GM12872 (cell line): ENCODE results near the gene UHRF1.

Source experiments
- TF ChIP-seq, protein P1 (sequence below): IDR thresholded peaks from 3 replicates; pipeline ENCODE4 v1.5.1; 2011; ENCODE audit warnings: low read depth, mild to moderate bottlenecking, low read length, moderate library complexity; ENCODE audit not compliant: insufficient read depth

The UHRF1 gene

DNA sequence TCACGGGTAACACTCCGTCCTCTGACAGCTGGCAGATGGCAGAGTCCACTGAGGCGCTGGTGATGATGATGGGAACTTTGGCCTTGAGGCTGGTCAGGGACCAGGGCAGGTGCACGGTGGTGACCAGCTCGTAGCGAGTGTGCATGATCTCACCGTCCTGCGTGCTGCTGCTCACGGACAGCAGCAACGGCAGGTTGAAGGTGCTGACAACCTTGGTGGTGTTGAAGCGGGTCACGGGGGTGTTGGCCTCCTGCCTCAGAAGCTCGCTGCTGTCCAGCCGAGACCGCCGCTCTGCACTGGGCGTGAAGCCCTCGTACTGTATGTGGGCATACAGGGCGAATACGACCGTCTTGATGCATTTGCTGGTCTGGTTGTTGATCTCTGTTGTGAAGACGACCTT, 18.2 kb upstream of the UHRF1 start:
- TF ChIP-seq, protein P1, sequence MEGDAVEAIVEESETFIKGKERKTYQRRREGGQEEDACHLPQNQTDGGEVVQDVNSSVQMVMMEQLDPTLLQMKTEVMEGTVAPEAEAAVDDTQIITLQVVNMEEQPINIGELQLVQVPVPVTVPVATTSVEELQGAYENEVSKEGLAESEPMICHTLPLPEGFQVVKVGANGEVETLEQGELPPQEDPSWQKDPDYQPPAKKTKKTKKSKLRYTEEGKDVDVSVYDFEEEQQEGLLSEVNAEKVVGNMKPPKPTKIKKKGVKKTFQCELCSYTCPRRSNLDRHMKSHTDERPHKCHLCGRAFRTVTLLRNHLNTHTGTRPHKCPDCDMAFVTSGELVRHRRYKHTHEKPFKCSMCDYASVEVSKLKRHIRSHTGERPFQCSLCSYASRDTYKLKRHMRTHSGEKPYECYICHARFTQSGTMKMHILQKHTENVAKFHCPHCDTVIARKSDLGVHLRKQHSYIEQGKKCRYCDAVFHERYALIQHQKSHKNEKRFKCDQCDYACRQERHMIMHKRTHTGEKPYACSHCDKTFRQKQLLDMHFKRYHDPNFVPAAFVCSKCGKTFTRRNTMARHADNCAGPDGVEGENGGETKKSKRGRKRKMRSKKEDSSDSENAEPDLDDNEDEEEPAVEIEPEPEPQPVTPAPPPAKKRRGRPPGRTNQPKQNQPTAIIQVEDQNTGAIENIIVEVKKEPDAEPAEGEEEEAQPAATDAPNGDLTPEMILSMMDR: no peak

DNA sequence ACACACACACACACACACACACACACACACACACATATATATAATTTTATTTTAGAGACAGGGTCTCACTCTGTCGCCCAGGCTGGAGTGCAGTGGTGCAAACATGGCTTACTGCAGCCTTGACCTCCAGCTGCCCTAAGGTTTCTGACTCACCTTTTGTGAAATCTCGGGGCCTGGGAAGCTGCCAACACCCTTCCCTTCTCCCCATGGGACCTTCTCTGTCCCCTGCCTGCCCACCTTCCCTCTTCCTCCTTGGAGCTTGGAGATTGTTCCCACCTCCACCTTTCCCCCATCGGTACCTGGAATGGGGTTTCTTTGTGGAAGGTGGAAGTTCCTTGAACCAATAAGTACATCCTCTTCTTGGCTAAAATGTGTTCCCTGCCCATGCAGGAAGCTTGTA, 12.9 kb upstream of the UHRF1 start:
- TF ChIP-seq, protein P1: no peak

DNA sequence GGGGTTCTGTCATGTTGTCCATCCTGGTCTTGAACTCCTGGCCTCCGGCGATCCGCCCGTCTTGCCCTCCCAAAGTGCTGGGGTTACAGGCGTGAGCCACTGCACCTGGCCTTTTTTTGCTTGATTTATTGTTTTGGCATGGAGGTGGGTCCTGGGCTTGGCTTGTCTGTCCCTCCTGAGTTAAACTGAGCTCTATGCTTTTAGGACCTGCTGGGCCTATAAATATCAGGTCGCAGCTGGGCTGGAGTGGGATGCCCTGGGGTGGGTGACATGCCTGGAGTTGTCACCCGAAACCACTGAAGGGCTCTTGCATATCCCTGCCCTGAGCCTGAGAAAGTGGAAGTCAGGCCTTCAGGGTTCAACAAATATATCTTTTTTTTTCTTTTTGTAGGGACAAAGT, 12.2 kb upstream of the UHRF1 start:
- TF ChIP-seq, protein P1: no peak

DNA sequence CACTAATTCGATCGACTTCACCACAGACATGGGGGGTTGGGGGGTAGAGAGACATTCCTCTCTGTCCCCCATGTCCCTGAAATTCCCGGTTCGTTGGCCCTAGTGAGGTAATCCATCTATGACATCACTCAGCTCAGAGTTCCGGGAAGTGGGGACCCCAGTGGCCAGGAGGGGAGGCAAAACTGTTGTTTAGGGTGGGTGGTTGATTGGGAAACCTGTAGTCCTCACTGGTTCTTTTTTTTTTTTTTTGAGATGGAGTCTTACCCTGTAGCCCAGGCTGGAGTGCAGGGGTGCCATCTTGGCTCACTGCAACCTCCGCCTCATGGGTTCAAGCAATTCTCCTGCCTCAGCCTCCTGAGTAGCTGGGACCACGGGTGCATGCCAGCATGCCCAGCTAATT, 6.5 kb upstream of the UHRF1 start, which contains the start of gene ARRDC5:
Gene ARRDC5, minus strand, starts transcription at position 101 of the 400 bp plus-strand sequence. Its CDS starts 71 bp downstream, at position 30.
- TF ChIP-seq, protein P1: no peak

DNA sequence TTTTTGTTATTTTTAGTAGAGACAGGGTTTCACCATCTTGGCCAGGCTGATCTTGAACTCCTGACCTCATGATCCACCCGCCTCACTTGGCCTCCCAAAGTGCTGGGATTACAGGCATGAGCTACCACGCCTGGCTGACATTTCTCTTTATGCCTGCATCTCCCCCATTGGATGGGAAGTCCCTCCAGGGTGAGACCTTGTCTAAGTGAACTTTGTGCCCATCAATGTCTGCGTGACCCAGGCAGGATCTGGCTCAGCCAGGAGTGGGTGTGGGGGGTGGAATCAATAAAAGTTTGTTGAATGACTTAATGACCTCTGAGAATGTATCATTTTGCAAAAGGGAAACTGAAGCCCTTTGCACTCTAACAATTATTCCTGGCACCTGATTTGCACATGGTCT, 4.8 kb upstream of the UHRF1 start:
- TF ChIP-seq, protein P1: no peak

DNA sequence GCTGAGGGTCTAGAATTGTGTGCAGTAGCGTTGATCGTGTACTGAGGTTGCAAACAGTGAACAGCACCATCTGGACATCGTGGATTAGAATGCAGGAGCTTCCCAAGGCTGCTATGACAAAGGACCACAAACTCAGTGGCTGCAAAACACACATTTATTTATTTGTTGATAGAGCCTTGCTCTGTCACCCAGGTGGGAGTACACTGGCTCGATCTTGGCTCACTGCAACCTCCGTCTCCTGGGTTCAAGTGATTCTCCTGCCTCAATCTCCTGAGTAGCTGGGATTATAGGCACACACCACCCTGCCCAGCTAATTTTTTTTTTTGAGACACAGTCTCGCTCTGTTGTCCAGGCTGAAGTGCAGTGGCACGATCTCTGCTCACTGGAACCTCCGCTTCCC, 2.3 kb upstream of the UHRF1 start:
- TF ChIP-seq, protein P1: no peak

DNA sequence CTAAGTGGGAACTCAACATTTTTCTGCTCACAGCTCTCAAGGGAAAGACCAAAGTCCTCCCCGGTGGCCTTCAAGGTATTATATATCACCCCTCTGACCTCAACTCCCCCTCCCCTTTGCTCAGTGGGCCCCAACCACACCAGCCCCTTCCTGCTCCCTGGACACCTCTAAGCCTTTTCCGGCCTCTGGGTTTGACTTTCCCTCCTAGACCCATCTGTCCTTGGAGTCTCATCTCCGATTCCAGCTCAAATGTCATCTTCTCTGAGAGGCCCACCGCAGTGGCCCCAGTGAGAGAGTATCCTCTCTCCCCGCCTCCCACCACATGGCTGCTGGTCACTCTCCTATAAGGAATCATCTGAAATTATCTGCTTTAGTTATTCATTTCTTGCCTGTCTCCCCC, 941 bp upstream of the UHRF1 start:
- TF ChIP-seq, protein P1: no peak

DNA sequence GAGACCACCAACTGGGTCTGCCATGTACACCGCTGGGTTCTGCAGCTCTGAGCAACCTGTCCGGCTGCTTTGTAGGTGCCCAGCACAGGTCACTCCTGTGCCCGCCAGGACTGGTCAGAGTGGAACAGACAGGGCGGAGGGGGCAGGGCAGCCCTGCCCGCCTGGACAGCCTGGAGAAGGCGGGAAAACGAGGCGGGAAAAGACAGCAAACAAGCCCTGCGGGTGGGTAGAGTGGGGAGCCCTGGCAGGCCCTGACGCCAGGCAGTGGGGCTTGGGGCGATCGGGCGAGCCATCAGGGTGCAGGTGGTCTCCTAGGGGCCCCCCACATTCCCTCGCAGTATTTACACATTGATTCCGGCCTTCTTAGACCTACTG, 533 bp upstream of the UHRF1 start:
- TF ChIP-seq, protein P1: no peak
